Measurements from ENCODE around the gene INO80E. TPM values are rescaled to one million over a fixed set of nuclear protein-coding genes. Genes with fewer than 3 reads are reported as not detected.

The INO80E gene
- total and polyA plus RNA-seq, 2 experiments from 2014 or later: 14.0 to 61.2 TPM

GRCh38 chr16:29974291-29975133 lies 21.5 kb upstream of the INO80E start:
- H3K9me3 ChIP-seq (ENCODE audit: low read depth): no peaks in the 10 kb centered on the region
- H3K4me2 ChIP-seq: peak overlapping the region; percentile 99
- H3K4me1 ChIP-seq (ENCODE audit: insufficient read depth): peaks cover 20% of the 10 kb centered on the region
- peaks cover 41% of the 10 kb centered on the region for H3K79me2 ChIP-seq
- H3K36me3 ChIP-seq (replicated peaks; ENCODE audit: insufficient read depth, low read depth): no peaks in the 10 kb centered on the region
- peak; percentile 27 for DNase-seq (ENCODE audit: low spot score)
- H2AFZ ChIP-seq: peak overlapping the region; percentile 70
- TF ChIP-seq EZH2 (IDR thresholded peaks at IDR 0.05; ENCODE audit: borderline replicate concordance): no peak
- no peak for TF ChIP-seq EZH2phosphoT487 (IDR thresholded peaks at IDR 0.05; ENCODE audit: low read depth, severe bottlenecking, unreplicated experiment)
- no peak for TF ChIP-seq CTCF (IDR thresholded peaks at IDR 0.05; ENCODE audit: poor library complexity)
- 4% methylated on average over 31 of the region's 31 CpGs for WGBS (ENCODE audit: low lambda C conversion rate, missing lambda C conversion rate)
- peak overlapping the region; percentile 95 for H3K4me3 ChIP-seq
- H3K9me2 ChIP-seq (replicated peaks; ENCODE audit: insufficient read depth): no peaks in the 10 kb centered on the region
- H4K20me1 ChIP-seq (ENCODE audit: insufficient read depth, poor library complexity, severe bottlenecking): peaks cover 43% of the 10 kb centered on the region
- peak overlapping the region; percentile 76 for H3K27ac ChIP-seq
- no peaks in the 10 kb centered on the region for H3K27me3 ChIP-seq

- Histone ChIP-seq H2AFZ (no peak overlapping the region), H3K9me2 (replicated peaks; ENCODE audit: insufficient read depth) (no peaks in the 10 kb centered on the region), H3K27me3 (no peaks in the 10 kb centered on the region), H3K9me3 (ENCODE audit: low read depth) (no peaks in the 10 kb centered on the region), H3K4me3 (peak overlapping the region; percentile 95), H3K4me1 (ENCODE audit: insufficient read depth) (peaks cover 20% of the 10 kb centered on the region), H3K79me2 (peaks cover 41% of the 10 kb centered on the region), H4K20me1 (ENCODE audit: insufficient read depth, poor library complexity, severe bottlenecking) (peaks cover 43% of the 10 kb centered on the region), H3K36me3 (replicated peaks; ENCODE audit: insufficient read depth, low read depth) (no peaks in the 10 kb centered on the region), H3K4me2 (peak overlapping the region; percentile 99), H3K27ac (no peak overlapping the region)
- TF ChIP-seq EZH2phosphoT487 (IDR thresholded peaks at IDR 0.05; ENCODE audit: low read depth, severe bottlenecking, unreplicated experiment): no peak
- TF ChIP-seq EZH2 (IDR thresholded peaks at IDR 0.05; ENCODE audit: borderline replicate concordance): no peak
- TF ChIP-seq CTCF (IDR thresholded peaks at IDR 0.05; ENCODE audit: poor library complexity): no peak
- no peak for DNase-seq (ENCODE audit: low spot score)
- 74% methylated on average over 5 of the region's 5 CpGs for WGBS (ENCODE audit: low lambda C conversion rate, missing lambda C conversion rate)
These were observed 20.9 kb upstream of the INO80E start for GRCh38 chr16:29975134-29975538.

GRCh38 chr16:29975811-29976511 lies 20.1 kb upstream of the INO80E start:
- H3K27ac ChIP-seq: no peak overlapping the region
- peaks cover 43% of the 10 kb centered on the region for H4K20me1 ChIP-seq (ENCODE audit: insufficient read depth, poor library complexity, severe bottlenecking)
- whole genome bisulfite sequencing (ENCODE audit: low lambda C conversion rate, missing lambda C conversion rate): 35% methylated on average over 6 of the region's 6 CpGs

More at GRCh38 chr16:29975811-29976511, 20.1 kb upstream of the INO80E start:
- no peak for DNase-seq (ENCODE audit: low spot score)
- Histone ChIP-seq H3K9me2 (replicated peaks; ENCODE audit: insufficient read depth) (no peaks in the 10 kb centered on the region), H3K4me1 (ENCODE audit: insufficient read depth) (peaks cover 20% of the 10 kb centered on the region), H3K4me3 (peak overlapping the region; percentile 8), H3K27me3 (no peaks in the 10 kb centered on the region), H2AFZ (no peak overlapping the region), H3K79me2 (peaks cover 41% of the 10 kb centered on the region), H3K4me2 (peak overlapping the region; percentile 99), H3K9me3 (ENCODE audit: low read depth) (no peaks in the 10 kb centered on the region), H3K36me3 (replicated peaks; ENCODE audit: insufficient read depth, low read depth) (no peaks in the 10 kb centered on the region)
- no peak for TF ChIP-seq CTCF (IDR thresholded peaks at IDR 0.05; ENCODE audit: poor library complexity)
- no peak for TF ChIP-seq EZH2phosphoT487 (IDR thresholded peaks at IDR 0.05; ENCODE audit: low read depth, severe bottlenecking, unreplicated experiment)
- TF ChIP-seq EZH2 (IDR thresholded peaks at IDR 0.05; ENCODE audit: borderline replicate concordance): no peak

All from hepatocyte (in vitro differentiated cells).